CD1c-positive myeloid dendritic cell (primary cell): Measurements from ENCODE around the gene GMCL1.
"Not testable (repeated sequence)": the region's sequence is repeated elsewhere in the genome, so short reads cannot be mapped to it uniquely, and the experiment has no call there.

Experiments
- DNase-seq: peaks from one replicate; pipeline ENCODE4 v3.0.0-alpha.2; 2016; ENCODE audit errors: extremely low spot score

GMCL1 gene

GRCh38 chr2:69829256-69830044 is at the start of gene GMCL1:
Gene GMCL1 (plus strand): TSS chr2:69829660. CDS start chr2:69829893, 233 bp downstream.
- DNase-seq, result peak; percentile 99

GRCh38 chr2:69780921-69781320 is 48.5 kb upstream of the GMCL1 start:
- DNase-seq, result no peak

GRCh38 chr2:69781321-69782248 is 47.9 kb upstream of the GMCL1 start:
- DNase-seq, result no peak

DNA sequence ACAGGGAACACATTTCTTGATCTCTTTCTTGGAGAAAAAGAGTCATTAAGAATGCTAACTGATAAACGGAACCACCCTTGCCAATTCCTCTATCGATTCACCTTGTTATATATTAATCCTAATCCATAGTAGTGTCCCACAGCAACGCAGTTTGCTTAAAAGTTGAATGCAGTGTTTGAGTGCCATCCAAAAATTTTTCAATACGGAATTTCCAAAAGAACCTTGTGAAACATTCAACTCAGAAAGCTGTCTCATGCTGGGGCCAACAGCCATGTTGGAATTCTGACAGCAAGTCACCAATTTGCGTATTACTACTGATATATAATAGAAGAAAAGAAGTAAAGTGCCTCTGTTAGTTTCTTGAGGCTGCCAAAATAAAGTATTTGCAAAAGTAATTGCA is 45.2 kb upstream of the GMCL1 start:
- DNase-seq, result no peak

DNA sequence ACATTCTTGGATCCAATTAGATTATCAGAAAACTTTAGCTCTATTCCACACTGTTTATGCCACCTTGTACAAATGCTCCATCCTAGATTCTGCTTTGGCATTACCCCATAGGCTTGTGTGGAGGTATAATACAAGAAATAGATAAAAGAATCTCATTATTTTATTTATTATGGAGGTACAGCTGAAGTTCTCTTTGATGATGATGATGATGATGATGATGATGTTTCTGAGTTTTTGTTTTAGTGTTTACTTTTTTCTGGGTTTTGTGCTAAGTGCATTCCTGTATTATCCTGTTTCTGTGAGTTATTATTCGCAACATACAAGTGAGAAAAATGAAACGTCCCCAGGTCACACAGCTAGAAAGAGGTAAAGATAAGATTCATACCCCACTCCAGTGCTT is 44.1 kb upstream of the GMCL1 start:
- DNase-seq, result no peak

- no peak for DNase-seq
These were observed 43.4 kb upstream of the GMCL1 start for GRCh38 chr2:69786052-69786560.

- DNase-seq, result no peak
These were observed 40.2 kb upstream of the GMCL1 start for GRCh38 chr2:69789175-69789721.

GRCh38 chr2:69789772-69790600 is 39.5 kb upstream of the GMCL1 start:
- DNase-seq, result no peak

DNA sequence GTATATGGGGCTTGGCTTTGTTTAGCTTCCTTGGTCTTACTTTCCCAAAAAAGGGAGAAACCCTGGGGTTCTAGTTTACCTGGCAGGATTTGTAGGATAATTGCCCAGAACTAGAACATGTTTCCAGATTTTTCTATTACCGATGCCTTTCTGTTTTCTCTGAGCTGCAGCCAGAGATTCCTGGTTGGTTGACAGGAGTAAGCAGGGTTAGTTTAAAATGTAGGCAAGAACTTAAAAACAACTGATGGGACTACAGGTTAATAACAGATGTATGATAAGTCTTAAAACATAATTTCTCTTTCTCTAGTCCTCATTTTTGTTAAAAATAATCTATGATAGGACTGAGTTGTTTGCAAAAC is 38.9 kb upstream of the GMCL1 start:
- no peak for DNase-seq

DNA sequence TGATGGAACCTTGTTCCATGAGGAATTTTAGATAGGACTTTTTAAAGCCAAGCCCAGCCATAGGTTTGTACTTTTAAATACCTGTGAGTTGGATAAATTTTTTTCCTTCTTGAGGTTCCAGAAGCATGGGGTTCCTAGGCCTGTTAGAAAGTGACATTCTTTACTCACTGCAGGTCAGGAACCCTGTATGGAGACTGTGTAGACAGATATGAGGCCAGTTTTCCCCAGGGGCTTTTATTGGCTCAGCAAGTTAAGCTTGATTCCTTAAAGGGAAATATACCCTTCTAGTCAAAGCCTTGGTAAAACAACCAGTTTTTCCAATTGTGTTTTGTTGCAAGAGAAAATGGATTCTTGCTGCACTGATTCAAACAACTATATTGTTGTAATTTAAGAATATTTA is 38.4 kb upstream of the GMCL1 start:
- DNase-seq, result no peak

GRCh38 chr2:69796174-69796573 is 33.3 kb upstream of the GMCL1 start:
- DNase-seq, result no peak

- no peak for DNase-seq
These were observed 32.2 kb upstream of the GMCL1 start for GRCh38 chr2:69797235-69797634.

- DNase-seq, result no peak
These were observed 31.6 kb upstream of the GMCL1 start for GRCh38 chr2:69797836-69798289.

- DNase-seq, result no peak
These were observed 31.1 kb upstream of the GMCL1 start for GRCh38 chr2:69798290-69798908.

- no peak for DNase-seq
These were observed 30.4 kb upstream of the GMCL1 start for GRCh38 chr2:69798909-69799526.

DNA sequence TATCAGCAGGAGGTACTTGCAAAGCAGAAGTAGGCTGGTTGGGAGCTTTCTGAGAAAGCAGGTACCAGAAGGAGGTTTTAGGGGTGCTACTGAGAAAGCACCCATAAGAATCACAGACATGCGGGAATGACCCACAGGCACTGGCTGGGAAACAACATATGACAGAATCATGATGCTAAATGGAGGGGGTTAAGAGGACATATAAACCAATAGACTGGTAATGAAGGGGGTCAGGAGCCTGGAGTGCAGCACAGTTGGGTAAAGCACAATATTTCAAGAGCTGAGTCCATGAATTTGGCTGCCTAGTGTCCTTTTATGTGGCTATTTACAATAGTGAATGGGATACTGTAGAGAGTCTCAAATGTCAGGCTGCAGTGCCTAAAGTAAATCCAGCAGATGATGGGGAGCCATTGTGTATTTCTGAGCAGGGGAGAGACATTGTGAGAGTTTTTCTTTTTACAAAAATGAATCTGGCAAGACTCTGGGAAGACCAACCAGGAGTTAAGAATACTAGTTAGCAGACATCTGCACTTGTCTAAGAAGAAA is 27.6 kb upstream of the GMCL1 start:
- DNase-seq, result no peak

DNA sequence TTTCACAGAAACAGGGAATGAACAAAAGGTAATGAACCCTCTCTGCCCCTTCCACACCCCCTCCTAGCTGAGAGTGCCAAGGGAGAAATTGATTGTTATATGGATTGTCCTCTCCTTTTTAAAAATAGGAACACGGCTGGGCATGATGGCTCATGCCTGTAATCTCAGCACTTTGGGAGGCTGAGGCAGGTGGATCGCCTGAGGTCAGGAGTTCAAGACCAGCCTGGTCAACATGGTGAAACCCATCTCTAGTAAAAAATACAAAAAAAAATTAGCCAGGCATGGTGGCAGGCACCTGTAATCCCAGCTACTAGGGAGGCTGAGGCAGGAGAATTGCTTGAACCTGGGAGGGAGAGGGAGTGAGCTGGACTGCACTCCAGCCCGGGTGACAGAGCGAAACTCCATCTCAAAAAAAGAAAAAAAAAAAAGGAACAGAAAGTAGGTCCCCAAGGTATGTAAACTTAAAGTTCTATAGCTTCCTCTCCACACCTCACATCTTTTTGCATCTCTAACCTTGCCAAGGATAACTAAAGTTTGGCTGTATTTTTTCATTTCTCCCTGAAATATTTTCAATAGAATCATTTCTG is 26.6 kb upstream of the GMCL1 start:
- DNase-seq, result not testable (repeated sequence)

DNA sequence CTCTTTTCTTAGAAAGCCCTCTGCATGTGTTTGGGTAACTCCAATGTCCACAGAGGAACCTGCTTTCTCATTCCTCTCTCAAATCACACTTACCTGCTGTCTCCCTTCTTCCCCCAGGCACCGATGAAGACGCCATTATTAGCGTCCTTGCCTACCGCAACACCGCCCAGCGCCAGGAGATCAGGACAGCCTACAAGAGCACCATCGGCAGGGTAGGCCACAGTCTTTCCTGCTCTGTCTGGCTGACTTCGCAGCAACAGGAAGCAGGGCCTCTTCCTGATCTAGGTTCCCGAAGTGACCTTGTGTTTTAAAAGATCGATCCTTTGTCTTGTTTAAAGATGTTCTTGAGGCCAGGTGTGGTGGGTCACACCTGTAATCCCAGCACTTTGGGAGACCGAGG is 25.0 kb upstream of the GMCL1 start:
- DNase-seq, result no peak

- DNase-seq, result no peak
These were observed 23.6 kb upstream of the GMCL1 start for GRCh38 chr2:69805887-69806286.
